Gastroesophageal sphincter (tissue), 3 donors: ENCODE measurements around the gene SNIP1.

ENCODE experiments used
- POLR2A ChIP-seq, 2 donors: fragments of 450-650 bp; IDR thresholded peaks; one replicate each; pipeline ENCODE4 v1.6.1; 2017; ENCODE audit warnings: antibody characterized with exemption in 2 of 2, mild to moderate bottlenecking in 2 of 2, moderate library complexity in 1 of 2
- TF ChIP-seq, protein P1 (sequence below), 4 experiments: fragments of 200-600 bp in 2 of 4; fragments of 450-650 bp in 2 of 4; sonication (generic) in 1 of 4; IDR thresholded peaks; one replicate each; pipeline ENCODE4 v1.5.1; 2017 to 2019; ENCODE audit warnings: antibody characterized with exemption in 4 of 4, mild to moderate bottlenecking in 2 of 4, moderate library complexity in 2 of 4

DNA sequence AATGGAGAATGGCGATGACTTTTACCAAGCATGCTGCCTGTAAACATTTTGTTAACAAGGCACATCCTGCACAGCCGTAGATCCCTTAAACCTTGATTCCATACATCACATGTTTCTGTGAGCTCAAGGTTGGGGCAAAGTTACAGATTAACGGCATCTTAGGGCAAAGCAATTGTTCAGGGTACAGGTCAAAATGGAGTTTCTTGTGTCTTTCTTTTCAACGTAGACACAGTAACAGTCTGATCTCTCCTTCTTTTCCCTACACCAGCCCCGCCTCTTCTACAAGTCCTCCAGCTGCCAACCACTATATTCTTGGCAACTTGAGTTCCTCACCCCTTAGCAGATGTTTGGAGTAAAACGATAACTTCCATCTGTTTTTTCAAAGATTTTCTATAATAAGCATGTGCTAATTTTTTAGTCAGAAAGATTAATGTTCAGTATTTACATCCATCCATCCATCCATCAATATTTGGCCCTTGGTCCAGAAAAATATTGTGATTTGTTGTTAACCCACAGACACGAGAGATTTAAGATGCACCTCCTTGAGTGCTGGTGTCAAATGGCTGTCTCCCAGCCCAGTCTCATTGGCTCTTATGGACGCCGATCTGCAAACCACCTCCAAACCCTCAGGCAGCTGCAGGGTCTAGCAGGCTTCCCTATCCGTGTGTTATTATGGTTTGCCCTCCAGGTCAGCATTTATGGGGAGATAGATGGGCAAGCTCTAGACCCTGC is 6.5 kb upstream of the SNIP1 start:
- no peak for TF ChIP-seq POLR2A (IDR thresholded peaks at IDR 0.05)
- TF ChIP-seq, protein P1, sequence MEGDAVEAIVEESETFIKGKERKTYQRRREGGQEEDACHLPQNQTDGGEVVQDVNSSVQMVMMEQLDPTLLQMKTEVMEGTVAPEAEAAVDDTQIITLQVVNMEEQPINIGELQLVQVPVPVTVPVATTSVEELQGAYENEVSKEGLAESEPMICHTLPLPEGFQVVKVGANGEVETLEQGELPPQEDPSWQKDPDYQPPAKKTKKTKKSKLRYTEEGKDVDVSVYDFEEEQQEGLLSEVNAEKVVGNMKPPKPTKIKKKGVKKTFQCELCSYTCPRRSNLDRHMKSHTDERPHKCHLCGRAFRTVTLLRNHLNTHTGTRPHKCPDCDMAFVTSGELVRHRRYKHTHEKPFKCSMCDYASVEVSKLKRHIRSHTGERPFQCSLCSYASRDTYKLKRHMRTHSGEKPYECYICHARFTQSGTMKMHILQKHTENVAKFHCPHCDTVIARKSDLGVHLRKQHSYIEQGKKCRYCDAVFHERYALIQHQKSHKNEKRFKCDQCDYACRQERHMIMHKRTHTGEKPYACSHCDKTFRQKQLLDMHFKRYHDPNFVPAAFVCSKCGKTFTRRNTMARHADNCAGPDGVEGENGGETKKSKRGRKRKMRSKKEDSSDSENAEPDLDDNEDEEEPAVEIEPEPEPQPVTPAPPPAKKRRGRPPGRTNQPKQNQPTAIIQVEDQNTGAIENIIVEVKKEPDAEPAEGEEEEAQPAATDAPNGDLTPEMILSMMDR (IDR thresholded peaks at IDR 0.05): no peak
